Activated CD4-positive, CD25-positive, alpha-beta regulatory T cell treated with anti-CD3 and anti-CD28 coated beads, Interleukin-2, amount 50 U/mL, for 72 hours (primary cell): ENCODE results near the gene TMEM269.
"Not testable (repeated sequence)": the region's sequence is repeated elsewhere in the genome, so short reads cannot be mapped to it uniquely, and the experiment has no call there.

Experiments
- DNase-seq: peaks from one replicate; pipeline ENCODE4 v3.0.0; 2021

Gene TMEM269

GRCh38 chr1:42748461-42749410, 36.1 kb upstream of the TMEM269 start:
- DNase-seq: no peak

GRCh38 chr1:42750041-42750440, 34.8 kb upstream of the TMEM269 start:
- DNase-seq: no peak

DNA sequence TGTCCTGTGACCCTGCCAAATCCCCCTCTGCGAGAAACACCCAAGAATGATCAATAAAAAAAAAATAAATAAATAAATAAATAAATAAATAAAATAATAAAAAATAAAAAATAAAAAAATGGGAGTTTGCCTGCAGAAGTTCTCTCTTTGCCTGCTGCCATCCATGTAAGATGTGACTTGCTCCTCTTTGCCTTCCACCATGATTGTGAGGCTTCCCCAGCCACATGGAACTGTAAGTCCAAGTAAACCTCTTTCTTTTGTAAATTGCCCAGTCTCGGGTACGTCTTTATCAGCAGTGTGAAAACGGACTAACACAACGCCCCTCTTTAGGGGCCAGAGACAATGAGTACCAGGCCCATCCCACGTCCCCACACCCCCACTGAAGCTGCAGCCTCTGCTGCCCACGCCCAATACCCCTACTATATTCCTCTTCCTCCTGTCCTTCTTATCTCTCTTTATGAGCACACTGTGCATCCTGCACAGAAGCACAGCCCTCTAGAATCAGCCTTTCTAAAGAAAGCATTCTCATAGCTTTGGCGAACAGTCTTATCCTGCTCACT, 33.2 kb upstream of the TMEM269 start:
- DNase-seq: not testable (repeated sequence)

GRCh38 chr1:42752284-42752683, 32.5 kb upstream of the TMEM269 start:
- no peak for DNase-seq

GRCh38 chr1:42753070-42753469, 31.7 kb upstream of the TMEM269 start:
- no peak for DNase-seq

DNA sequence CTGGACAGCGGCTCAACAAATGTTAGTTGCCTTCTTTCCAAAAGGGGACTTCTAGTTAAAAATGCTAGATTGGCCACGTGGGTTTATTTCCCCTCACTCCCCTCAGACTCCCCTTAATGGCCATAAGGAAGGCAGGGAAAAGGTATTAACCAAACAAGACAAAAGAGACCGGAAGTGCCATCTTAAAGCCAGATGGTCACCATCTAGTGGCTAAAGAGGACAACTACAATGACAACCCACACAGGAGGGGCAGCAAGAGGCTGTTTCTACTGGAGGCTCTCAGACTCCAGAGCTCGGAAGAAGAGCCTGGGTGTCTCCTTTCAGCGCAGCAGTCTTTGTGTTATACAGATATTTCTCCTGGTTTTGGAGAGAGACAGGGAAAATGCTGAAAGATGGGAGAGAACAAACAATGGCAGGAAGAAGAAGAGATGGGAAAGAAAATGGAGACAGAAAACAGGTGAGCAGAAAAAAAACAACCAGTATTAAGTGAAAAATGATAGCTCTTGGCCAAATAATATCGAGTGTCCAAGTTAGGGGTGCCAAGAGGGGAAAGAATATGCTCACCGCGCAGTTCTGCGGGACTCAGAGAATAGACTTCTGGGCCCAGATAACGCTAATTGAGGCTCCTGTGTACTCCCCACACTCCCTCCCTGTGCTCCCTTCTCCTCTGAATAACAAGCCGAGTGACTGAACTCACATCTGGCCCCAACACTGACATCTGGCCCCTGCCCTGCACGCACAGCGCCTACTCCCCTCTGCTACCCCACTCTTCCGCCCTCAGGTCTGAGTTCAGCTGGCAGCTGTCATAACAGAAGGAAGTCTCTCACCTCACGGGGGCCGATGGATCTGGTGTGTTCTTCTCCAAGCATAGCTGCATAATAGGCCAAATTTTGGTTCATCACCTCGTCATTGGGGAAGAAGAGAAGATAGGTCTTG, 27.6 kb upstream of the TMEM269 start:
- DNase-seq: no peak

GRCh38 chr1:42757892-42758275, 26.9 kb upstream of the TMEM269 start:
- DNase-seq: no peak

DNA sequence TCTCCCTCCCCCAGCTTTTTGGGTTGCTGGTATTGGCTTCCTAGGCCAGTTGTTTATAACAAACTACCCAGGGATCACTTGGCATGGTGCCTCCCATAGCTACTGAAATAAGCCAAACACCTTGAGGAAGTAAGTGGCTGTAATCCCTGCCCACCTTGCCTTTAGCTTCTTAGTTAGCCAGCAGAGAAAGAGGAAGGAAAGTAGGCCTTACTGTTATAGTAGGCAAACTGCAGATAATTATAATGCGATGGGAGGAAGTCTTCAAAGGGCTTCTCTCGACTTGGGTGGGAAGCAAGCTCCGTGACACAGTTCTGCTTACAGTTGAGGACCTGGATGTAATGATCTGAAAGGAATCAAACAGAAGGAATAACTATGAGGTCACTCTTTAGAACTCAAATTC, 26.1 kb upstream of the TMEM269 start:
- DNase-seq: no peak

- DNase-seq: no peak
Measured at GRCh38 chr1:42759114-42759513, 25.7 kb upstream of the TMEM269 start.

- no peak for DNase-seq
Measured at GRCh38 chr1:42761567-42761966, 23.2 kb upstream of the TMEM269 start.

- DNase-seq: no peak
Measured at GRCh38 chr1:42762269-42762668, 22.5 kb upstream of the TMEM269 start.

DNA sequence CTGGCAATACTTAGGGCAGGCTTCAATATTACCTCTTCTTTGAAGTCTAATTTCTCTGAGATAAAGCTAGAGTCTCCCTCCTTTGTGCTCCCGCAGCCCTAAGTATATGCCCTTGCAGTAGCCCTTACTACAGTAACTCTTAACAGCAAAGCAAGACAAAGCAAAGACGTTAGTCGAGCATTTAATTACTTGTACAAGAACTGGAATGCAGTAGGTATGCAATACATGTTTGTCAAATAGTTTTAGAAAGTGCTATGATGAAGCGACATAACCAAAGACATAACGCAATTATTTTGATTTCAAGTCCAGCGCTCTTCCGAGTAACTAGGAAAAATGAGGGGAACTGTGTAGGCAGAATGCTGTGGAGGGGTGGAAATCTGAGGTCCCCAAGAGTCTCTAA, 19.5 kb upstream of the TMEM269 start:
- no peak for DNase-seq

DNA sequence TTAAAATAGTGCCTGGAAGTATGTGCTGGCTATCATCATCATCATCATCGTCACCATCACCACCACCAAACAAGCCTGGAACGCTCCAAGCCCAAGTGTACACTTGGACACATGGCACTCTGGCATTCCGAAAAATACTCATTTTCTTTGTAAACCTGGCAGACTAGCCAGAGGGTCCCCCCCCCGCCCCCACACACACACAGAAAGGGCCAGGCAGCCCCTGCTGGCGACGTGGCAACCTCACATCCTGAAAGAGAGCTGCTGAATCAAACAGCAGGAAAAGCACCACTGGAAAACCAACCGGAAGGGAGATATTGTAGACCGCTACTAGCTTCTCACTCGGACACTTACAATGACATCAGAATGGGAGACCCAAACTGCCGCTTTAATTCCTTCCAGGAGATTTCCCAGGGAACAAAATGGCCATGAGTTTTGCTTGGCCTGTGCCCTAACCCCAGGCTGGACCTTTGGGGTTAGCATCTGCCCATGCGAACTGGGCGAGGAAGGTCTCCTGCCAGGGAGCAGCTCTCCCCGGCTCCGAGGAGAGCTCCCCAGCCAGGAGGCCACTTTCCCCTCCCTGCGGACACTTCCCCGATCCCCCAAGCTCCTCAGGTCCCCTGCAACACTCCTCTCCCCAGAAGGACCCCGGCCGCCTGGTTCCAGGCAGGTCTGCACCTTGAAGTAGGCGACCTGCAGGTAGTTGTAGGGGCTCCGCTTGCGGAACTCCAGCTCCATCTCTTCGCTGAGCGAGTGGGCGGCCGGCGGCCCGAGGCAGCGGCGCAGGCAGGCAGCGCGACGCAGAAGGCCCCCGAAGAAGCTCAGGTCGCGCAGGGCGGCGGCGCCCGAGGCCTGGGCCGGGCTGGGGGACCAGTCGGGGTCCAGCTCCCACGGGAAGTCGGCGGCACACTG, 18.7 kb upstream of the TMEM269 start:
- DNase-seq: peak; percentile 62

DNA sequence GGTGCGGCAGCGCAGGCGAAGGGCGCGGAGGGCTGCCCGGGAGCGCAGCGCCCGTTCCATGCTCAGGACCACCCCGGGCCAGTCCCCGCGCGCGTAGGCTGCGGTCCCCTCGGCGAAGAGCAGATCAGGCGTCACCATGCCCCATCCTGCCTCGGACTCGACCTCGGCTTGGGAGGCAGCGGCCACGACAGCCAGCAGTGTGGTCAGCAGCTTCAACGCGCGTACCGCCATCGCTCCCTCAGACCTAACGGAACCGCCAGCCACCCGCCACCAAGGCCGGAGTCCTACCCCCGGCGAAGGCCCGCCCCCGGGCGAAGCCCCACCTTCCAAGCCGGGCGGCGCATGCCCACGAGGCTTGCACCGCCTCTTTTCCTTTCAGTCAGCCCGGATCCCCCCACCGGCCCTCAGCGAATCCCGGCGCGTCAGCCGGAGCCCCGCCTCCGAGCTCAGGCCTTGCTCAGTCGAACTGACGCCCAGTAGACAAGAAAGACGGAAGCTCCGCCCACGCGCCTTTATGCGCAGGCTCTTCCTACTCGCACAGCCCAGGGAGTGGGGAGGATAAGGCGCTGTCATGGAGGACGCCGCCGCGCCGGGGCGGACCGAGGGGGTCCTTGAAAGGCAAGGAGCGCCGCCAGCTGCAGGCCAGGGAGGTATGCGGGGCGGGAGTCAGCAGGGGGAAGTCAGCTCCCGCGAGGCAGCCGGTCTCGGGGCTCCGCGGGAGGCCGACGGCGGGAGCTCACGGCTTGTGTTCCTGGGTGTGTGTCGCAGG, 17.9 kb upstream of the TMEM269 start, which contains the start of the genes C1orf50 and P3H1:
TSS of gene C1orf50 (plus strand) at position 509 of the 769 bp plus-strand sequence. CDS start at position 572, 63 bp downstream.
TSS of gene P3H1 (minus strand) at position 288 of the 769 bp plus-strand sequence. CDS start at position 231, 57 bp downstream.
- DNase-seq: peak; percentile 100

- DNase-seq: no peak
Measured at GRCh38 chr1:42767510-42768000, 17.2 kb upstream of the TMEM269 start.

DNA sequence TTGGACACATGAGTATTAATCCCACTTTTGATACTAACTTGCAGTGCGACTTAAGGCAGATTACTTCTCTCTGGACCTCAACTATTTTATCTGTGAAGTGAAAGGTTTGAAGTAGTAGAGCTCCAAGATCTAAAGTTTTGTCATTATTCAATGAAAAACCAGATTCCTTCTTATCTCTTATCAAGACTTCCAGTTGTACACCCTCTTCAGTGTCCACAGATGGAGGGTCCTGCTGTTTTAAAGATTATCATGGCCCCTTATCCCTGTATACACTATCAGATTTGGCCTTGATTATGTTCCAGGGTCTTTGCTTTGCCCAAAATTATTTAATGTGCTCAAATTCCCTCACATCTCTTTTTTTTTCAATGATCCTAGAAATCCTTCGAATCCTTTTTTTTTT, 16.6 kb upstream of the TMEM269 start:
- no peak for DNase-seq

DNA sequence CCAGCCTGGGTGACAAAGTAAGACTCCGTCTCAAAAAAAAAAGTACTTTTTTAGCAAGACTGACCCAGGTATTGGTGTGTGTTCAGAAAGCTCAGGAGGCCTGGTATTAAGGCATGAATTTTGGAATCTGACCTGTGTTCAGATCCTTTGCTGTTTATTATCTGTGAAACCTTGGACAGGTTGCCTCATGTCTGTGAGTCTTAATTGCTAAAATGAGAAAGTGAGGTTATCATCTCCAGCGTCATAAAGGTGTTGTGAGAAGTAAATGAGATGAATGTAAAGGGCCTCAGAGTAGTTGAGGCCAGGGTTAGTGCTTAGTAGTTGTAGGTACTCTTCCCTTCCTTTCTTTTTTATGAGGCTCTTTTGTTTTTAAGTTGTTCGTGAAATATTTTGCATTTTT, 15.0 kb upstream of the TMEM269 start:
- DNase-seq: no peak

DNA sequence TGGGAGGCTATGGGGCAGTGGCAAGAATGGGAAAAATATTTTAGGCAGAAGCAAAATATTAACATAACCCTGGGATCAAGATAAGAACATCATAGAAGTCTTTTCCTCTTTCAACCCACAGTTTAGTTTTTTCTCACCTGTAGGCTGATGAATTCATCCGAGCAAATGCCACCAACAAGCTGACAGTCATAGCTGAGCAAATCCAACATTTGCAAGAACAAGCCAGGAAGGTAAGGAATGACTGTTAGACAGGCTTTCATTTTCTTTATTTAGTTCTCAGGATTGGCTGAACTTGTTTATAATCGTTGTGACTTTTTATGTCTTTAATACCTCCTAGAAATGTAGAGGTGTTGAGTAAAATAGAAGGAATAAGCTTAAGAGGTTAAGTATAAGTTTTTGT, 11.4 kb upstream of the TMEM269 start:
- DNase-seq: no peak

GRCh38 chr1:42774928-42775526, 9.8 kb upstream of the TMEM269 start:
- no peak for DNase-seq

DNA sequence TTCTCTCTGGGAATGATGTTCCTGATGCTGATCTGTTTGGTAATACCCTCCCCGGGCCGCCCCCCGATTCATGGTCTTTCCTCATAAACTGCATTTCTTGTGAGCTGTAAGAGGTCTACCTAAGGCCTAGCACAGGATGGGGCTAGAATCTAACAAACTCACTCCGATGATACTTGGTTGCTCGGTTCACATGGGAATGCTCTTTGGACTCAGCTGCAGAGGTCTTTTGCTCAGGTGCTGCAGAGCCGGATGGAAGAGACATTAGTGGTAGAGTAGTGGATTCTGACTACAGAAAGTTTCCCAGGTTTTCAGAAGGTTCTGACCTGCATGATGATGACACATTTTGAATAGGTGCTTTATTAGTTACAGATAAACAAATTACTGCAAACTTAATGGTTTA, 8.3 kb upstream of the TMEM269 start:
- DNase-seq: no peak

DNA sequence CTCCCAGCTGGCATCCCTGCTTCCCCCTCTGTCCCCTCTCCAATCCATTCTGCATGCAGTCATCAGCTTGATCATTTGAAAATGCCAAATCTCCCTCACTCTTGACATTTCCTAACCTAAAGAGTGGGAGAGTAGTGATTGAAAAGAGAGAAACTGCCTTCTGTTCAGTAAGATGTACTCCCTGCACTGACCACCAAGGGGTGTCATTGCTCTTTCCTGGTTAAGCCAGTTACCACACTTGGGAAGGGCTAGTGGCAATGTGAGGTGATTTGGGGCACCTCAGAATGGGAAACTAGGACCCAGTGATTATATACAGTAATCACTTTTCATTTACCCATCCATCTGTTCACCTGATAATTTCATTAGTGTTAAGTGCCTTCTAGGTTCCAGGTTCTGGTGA, 6.9 kb upstream of the TMEM269 start:
- no peak for DNase-seq
